ENCODE measurements around the gene TSPAN17. TPM values are rescaled to one million over a fixed set of nuclear protein-coding genes. Genes with fewer than 3 reads are reported as not detected.

The TSPAN17 gene
- total and polyA plus RNA-seq, 5 donors: 15.8 to 23.7 (median 18.6) TPM

DNA sequence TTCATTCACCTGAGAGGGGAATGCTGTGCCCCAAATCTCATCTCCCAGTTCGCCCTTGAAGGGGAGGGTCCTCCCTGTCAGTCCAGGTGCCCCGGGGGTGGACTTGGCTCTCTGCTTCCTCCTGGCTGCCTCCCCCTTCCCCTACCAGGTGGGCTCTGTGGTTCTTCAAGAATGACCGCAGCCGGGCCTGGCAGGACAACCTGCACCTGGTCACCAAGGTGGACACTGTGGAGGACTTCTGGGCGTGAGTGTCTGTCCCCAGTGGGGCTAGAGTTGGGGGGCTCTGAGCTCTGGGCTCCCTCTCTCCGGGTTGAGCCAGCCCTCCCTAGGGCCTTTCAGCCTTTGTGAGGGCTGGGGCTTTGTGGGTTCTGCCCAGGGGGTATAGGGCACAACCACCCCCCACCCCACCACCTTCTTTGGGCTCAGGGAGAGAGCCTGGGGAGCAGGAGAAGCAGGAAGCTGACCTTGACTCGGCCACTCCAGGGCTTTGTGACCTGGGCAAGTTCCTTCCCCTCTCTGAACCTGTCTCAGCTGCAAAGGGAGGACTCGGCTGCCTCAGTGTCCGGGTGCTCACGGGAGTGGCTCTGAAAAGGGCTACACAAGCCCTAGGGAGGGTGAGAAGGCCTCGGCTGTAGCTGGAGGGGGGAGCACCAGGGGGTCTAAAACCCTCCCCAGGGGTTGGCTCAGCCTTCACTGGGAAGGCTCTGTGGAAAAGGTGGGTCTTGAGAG lies 3.6 kb upstream of the TSPAN17 start:
- intact Hi-C loops (cut with DNase I): loop anchor here in 1 of 4 donors (10.0 kb wide), 1 partner anchor 59 kb away; no protein-coding TSS in a partner anchor
- Histone ChIP-seq H3K27ac (ENCODE audit: low read length) (no peak overlapping the region), H3K27me3 (ENCODE audit: control insufficient read depth, insufficient read depth) (no peaks in the 10 kb centered on the region), H3K4me1 (ENCODE audit: control insufficient read depth, insufficient read depth, low read length) (peaks cover 1% of the 10 kb centered on the region), H3K4me3 (ENCODE audit: low read length) (no peak overlapping the region), H3K9me3 (ENCODE audit: control insufficient read depth, low read length) (no peaks in the 10 kb centered on the region)
- DNase-seq (peak in 2 of 3 donors; percentile 7 to 62), ATAC-seq (no peak)
- 82% methylated on average over 11 of the region's 11 CpGs for WGBS

DNA sequence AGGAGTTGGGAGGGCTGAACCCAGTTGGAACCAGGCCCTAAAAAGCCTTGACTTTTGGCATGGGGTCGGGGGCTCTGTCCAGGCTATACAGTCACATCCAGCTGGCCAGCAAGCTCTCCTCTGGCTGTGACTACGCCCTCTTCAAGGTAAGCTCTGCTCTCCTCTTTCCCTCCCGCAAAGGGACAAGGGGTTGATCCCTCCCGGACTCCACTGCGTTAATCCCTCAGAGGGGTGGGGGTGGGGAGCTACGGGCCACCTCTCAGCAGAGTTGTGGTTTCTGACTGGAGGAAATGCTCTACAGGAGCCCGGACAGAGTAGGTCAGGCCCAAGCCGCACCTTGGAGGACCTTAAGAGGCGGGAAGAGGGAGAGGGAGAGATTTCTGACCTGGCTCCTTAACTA lies 3.0 kb upstream of the TSPAN17 start:
- ATAC-seq (no peak), DNase-seq (no peak)
- H3K4me3 ChIP-seq (ENCODE audit: low read length): no peak overlapping the region
- no peaks in the 10 kb centered on the region for H3K27me3 ChIP-seq (ENCODE audit: control insufficient read depth, insufficient read depth)
- no peak overlapping the region for H3K27ac ChIP-seq (ENCODE audit: low read length)
- 66% methylated on average over 9 of the region's 9 CpGs for WGBS
- intact Hi-C loops (cut with DNase I): loop anchor here in 1 of 4 donors (10.0 kb wide), 1 partner anchor 59 kb away; no protein-coding TSS in a partner anchor
- peaks cover 1% of the 10 kb centered on the region for H3K4me1 ChIP-seq (ENCODE audit: control insufficient read depth, insufficient read depth, low read length)
- H3K9me3 ChIP-seq (ENCODE audit: control insufficient read depth, low read length): no peaks in the 10 kb centered on the region

DNA sequence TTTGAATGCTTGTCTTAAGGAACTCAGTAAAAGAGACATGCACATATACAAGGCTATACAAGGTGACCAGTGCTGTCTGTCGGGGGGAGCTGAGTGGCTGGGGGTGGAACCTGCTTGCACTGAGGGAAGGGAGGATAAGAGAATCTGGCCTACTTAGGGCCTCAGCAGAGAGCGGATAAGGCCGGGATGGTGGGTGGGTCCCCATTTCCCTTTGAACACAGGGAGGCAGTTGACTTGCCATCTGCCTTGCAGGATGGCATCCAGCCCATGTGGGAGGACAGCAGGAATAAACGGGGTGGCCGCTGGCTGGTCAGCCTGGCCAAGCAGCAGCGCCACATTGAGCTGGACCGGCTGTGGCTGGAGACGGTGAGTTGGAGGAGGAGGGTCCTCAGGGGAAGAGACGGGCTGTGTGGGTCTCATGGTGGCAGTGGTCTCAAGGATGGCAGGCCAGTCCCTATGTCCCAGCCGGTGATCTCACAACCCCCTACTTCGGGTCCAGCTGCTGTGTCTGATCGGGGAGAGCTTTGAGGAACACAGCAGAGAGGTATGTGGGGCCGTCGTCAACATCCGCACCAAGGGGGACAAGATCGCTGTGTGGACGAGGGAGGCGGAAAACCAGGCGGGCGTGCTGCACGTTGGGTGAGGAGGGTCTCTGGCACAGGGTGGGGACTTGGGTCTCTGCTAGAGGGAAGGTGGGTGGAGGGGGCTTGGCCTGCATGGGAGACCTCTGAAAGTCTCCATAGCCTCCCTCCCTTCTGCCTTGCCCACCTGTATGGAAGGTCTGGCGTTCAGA lies 2.2 kb upstream of the TSPAN17 start:
- no peak for ATAC-seq
- Histone ChIP-seq H3K4me3 (ENCODE audit: low read length) (no peak overlapping the region), H3K4me1 (ENCODE audit: control insufficient read depth, insufficient read depth, low read length) (peaks cover 1% of the 10 kb centered on the region), H3K27ac (ENCODE audit: low read length) (no peak overlapping the region), H3K9me3 (ENCODE audit: control insufficient read depth, low read length) (no peaks in the 10 kb centered on the region), H3K27me3 (ENCODE audit: control insufficient read depth, insufficient read depth) (no peaks in the 10 kb centered on the region)
- intact Hi-C loops (cut with DNase I): loop anchor here in 1 of 4 donors (10.0 kb wide), 1 partner anchor 60 kb away; no protein-coding TSS in a partner anchor
- DNase-seq: peak in 2 of 3 donors; percentile 53 to 54
- 90% methylated on average over 22 of the region's 22 CpGs for WGBS

DNA sequence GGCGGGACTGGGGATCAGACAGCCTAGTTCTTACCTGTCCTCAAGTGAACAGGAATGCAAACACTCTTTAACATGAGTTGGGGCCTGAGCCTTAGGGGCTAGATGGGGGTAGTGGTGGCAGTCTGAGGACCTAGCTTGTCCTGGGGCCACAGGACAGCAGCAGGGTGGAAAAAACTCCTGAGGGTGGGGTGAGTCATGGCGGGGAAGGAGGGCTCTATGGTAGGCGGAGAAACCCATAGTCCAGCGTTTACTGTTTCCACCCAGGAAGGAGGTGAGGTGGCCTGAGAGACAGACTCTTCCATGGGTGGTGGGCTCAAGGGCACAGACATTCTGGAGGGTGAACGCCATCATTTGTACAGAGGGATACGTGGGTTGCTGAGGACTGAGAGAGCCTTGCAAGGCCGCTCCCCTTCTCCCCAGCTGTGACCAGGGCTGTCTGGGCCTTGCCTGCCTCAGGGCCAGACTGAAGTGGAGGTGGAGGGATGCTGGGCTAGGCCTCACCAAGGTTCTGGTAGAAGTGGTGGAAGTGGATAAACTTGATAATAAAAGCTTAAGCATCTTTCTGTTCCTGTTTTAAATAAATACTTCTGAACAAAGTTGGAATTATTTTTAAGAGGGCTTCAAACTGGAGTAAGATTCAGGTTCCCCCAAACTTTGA lies 1.1 kb upstream of the TSPAN17 start:
- ATAC-seq (no peak), DNase-seq (peak in 1 of 3 donors; percentile 45)
- intact Hi-C loops (cut with DNase I): loop anchor here in 2 of 4 donors (2.0 to 10.0 kb wide), 2 partner anchors 61 to 71 kb away; no protein-coding TSS in a partner anchor
- peaks cover 1% of the 10 kb centered on the region for H3K4me1 ChIP-seq (ENCODE audit: control insufficient read depth, insufficient read depth, low read length)
- no peak overlapping the region for H3K27ac ChIP-seq (ENCODE audit: low read length)
- H3K4me3 ChIP-seq (ENCODE audit: low read length): no peak overlapping the region
- H3K9me3 ChIP-seq (ENCODE audit: control insufficient read depth, low read length): no peaks in the 10 kb centered on the region
- no peaks in the 10 kb centered on the region for H3K27me3 ChIP-seq (ENCODE audit: control insufficient read depth, insufficient read depth)
- WGBS: 94% methylated on average over 7 of the region's 7 CpGs

DNA sequence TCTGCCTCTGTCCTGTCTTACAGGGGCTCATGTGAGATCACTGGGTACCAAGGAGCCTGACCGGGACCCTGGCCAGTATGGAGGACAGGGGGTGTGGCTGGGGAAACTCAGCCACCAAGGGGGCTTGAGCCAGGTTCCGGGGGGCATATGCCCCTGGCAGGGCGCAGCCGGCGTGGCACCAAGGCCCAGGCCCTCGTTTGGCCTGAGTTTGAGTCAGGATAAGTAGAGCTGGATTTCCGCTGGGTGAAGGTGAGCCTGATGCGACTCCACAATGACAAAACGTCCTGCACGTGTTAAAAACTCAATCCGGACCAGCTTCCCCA lies 616 bp upstream of the TSPAN17 start:
- H3K27me3 ChIP-seq (ENCODE audit: control insufficient read depth, insufficient read depth): no peaks in the 10 kb centered on the region
- DNase-seq (peak in 1 of 3 donors; percentile 76), ATAC-seq (peak; percentile 0 to 5)
- intact Hi-C loops (cut with DNase I): loop anchor here in 2 of 4 donors (2.0 to 10.0 kb wide), 2 partner anchors 62 to 72 kb away; no protein-coding TSS in a partner anchor
- peak overlapping the region; percentile 75 for H3K27ac ChIP-seq (ENCODE audit: low read length)
- WGBS: 26% methylated on average over 11 of the region's 11 CpGs
- peaks cover 1% of the 10 kb centered on the region for H3K4me1 ChIP-seq (ENCODE audit: control insufficient read depth, insufficient read depth, low read length)
- no peaks in the 10 kb centered on the region for H3K9me3 ChIP-seq (ENCODE audit: control insufficient read depth, low read length)
- H3K4me3 ChIP-seq (ENCODE audit: low read length): peak overlapping the region; percentile 44

DNA sequence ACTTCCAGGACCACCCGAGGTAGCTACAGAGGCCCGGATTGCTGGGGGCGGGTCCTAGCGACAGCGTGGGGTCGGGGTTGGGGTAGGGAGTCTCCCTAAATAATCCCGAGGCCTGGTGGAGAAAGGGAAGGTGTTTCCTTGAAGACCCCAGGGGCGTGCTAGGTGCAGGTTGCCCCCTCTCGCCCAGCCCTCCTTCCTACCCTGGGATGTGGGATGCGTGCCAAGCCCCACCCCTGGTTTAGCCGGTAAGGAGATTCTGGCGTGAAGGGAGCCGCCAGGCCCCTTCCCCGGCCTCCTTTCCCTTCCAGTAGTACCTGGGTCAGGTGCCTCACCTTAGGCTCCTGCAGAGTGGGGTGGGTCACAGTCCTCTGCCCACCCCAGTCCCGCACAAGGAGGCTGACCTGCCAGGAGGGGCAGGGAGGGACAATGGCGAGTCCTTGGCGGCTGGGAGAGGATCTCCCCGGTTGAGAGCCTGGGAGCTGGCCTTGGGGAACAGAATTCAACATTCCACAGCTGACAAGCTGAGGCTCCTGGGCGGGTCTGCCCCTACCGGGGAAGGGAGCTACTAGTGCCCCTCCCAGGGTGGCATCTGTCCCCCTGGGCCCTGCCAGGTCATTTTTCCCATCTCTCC lies 674 bp downstream of the TSPAN17 start:
- Histone ChIP-seq H3K4me1 (ENCODE audit: control insufficient read depth, insufficient read depth, low read length) (peaks cover 1% of the 10 kb centered on the region), H3K4me3 (ENCODE audit: low read length) (peak overlapping the region; percentile 84), H3K27ac (ENCODE audit: low read length) (no peak overlapping the region), H3K9me3 (ENCODE audit: control insufficient read depth, low read length) (no peaks in the 10 kb centered on the region), H3K27me3 (ENCODE audit: control insufficient read depth, insufficient read depth) (no peaks in the 10 kb centered on the region)
- intact Hi-C loops (cut with DNase I): loop anchor here in 2 of 4 donors (2.0 to 10.0 kb wide), 2 partner anchors 63 to 73 kb away; no protein-coding TSS in a partner anchor
- DNase-seq (peak; percentile 63 to 87 (median 81)), ATAC-seq (no peak)
- 7% methylated on average over 20 of the region's 20 CpGs for WGBS

DNA sequence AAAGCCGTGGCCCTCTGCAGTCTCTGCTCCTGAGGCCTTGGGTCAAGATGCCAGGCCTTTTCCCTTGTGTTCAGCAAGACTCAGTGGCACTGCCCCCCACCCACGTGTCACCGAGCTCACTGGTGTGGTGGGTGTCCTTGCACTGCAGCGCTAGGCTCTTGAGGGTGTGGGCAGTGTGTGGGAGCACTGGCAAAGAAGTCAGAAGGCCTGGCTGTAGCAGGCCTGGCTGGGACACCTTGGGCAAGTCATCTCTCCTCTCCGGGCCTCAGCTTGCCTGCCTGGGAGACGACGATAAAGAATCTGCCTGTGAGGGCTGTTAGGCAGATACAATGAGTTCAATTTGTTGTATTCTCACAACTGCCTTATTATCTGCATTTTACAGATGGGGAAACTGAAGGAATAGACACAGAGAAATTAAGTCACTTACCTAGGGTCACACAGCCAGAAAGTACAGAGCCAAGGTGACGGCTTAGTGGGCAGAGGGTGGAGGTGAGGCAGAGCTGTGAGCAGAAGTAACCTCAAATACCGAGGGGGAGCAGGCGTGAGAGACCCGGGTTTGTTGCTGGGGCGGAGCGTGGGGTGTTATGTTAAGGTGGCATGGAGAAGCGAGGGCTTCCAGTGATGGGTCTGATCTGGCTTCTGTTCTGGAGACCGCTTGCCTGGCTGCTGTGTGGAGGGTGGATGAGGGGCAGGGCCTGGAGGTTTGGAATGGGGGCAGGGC lies 1.4 kb downstream of the TSPAN17 start:
- Histone ChIP-seq H3K9me3 (ENCODE audit: control insufficient read depth, low read length) (no peaks in the 10 kb centered on the region), H3K27ac (ENCODE audit: low read length) (no peak overlapping the region), H3K4me3 (ENCODE audit: low read length) (no peak overlapping the region), H3K27me3 (ENCODE audit: control insufficient read depth, insufficient read depth) (no peaks in the 10 kb centered on the region), H3K4me1 (ENCODE audit: control insufficient read depth, insufficient read depth, low read length) (peaks cover 1% of the 10 kb centered on the region)
- ATAC-seq: no peak
- DNase-seq: peak in 1 of 3 donors; percentile 63
- intact Hi-C loops (cut with DNase I): loop anchor here in 1 of 4 donors (10.0 kb wide), 1 partner anchor 64 kb away; no protein-coding TSS in a partner anchor
- 72% methylated on average over 15 of the region's 15 CpGs for WGBS

DNA sequence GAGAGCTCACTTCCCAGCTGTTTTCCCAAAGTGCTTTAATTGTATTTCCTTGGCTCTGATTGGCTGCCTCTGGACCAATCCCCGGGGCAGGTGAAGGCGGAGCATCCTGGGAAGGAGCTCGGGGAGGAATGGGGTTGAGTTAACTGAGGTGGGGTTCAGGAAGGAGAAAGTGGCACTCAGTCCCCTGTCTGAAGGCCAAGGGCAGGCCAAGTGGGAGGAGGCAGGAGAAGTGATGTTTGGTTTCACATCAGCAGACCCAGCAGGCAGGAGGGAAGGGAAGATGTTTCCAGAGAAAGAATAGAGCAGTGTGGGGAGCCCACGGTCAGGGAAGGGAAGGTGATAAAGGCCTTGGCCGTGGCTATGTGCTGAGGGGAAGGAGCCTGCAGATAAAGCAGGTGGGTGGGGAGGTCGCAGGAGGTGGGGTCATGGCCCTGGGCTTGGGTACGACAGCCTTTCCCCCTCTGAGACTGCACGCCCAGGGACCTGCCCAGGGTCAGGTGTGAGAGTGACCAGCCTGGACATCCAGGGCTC lies 3.1 kb downstream of the TSPAN17 start:
- 71% methylated on average over 8 of the region's 8 CpGs for WGBS
- intact Hi-C loops (cut with DNase I): loop anchor here in 1 of 4 donors (10.0 kb wide), 1 partner anchor 464 kb away; no protein-coding TSS in a partner anchor

DNA sequence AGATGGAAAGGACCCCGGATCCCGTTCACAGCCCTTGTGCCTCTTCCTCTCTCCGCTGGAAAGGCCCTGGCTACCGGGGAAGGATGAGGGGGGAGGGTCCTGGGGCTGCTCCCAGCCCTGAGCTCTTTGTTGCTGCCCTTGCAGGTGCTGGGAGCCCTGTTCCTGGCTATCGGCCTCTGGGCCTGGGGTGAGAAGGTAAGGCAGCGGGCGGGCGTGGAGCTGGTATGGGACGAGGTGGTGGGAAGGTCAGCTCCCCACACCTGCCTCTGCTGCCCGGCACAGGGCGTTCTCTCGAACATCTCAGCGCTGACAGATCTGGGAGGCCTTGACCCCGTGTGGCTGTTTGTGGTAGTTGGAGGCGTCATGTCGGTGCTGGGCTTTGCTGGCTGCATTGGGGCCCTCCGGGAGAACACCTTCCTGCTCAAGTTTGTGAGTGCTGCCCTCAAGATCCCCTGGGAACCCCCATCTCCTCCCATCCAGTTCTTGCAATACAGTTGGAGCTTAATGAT lies 4.2 kb downstream of the TSPAN17 start:
- no peak overlapping the region for H3K4me3 ChIP-seq (ENCODE audit: low read length)
- H3K9me3 ChIP-seq (ENCODE audit: control insufficient read depth, low read length): no peaks in the 10 kb centered on the region
- no peak overlapping the region for H3K27ac ChIP-seq (ENCODE audit: low read length)
- ATAC-seq (no peak), DNase-seq (no peak)
- no peaks in the 10 kb centered on the region for H3K27me3 ChIP-seq (ENCODE audit: control insufficient read depth, insufficient read depth)
- 83% methylated on average over 17 of the region's 17 CpGs for WGBS
- intact Hi-C loops (cut with DNase I): loop anchor here in 1 of 4 donors (10.0 kb wide), 1 partner anchor 463 kb away; no protein-coding TSS in a partner anchor
- H3K4me1 ChIP-seq (ENCODE audit: control insufficient read depth, insufficient read depth, low read length): peaks cover 1% of the 10 kb centered on the region

More for the DNA sequence above, 3.1 kb downstream of the TSPAN17 start:
- H3K27me3 ChIP-seq (ENCODE audit: control insufficient read depth, insufficient read depth): no peaks in the 10 kb centered on the region
- ATAC-seq: no peak
- no peak for DNase-seq
- H3K9me3 ChIP-seq (ENCODE audit: control insufficient read depth, low read length): no peaks in the 10 kb centered on the region
- H3K4me1 ChIP-seq (ENCODE audit: control insufficient read depth, insufficient read depth, low read length): peaks cover 1% of the 10 kb centered on the region
- H3K4me3 ChIP-seq (ENCODE audit: low read length): no peak overlapping the region
- H3K27ac ChIP-seq (ENCODE audit: low read length): no peak overlapping the region

Data from right cardiac atrium (tissue), 5 donors.